Activated naive CD8-positive, alpha-beta T cell treated with anti-CD3 and anti-CD28 coated beads, Interleukin-2, amount 50 U/mL, for 24 hours (primary cell): Measurements from ENCODE around the gene KRCC1.
"Not testable (repeated sequence)": the region's sequence is repeated elsewhere in the genome, so short reads cannot be mapped to it uniquely, and the experiment has no call there.

Source experiments
- ATAC-seq: fragments of 150-1000 bp; cut with Tn5 transposase; one replicate; pipeline ENCODE4 v1.10.0; 2021
- DNase-seq: peaks from one replicate; pipeline ENCODE4 v3.0.0; 2021
- H3K27ac Mint-ChIP-seq: one replicate; pipeline ENCODE4 v1.8.0; 2021; ENCODE audit warnings: mild to moderate bottlenecking, mixed read lengths
- H3K27me3 Mint-ChIP-seq: one replicate; pipeline ENCODE4 v1.8.0; 2021; ENCODE audit warnings: mixed read lengths
- H3K36me3 Mint-ChIP-seq: one replicate; pipeline ENCODE4 v1.8.0; 2021; ENCODE audit warnings: low read depth, mixed read lengths
- H3K4me1 Mint-ChIP-seq: one replicate; pipeline ENCODE4 v1.8.0; 2021; ENCODE audit warnings: mixed read lengths
- H3K4me3 Mint-ChIP-seq: one replicate; pipeline ENCODE4 v1.8.0; 2021; ENCODE audit warnings: mild to moderate bottlenecking, moderate library complexity, mixed read lengths
- H3K9me3 Mint-ChIP-seq: one replicate; pipeline ENCODE4 v1.8.0; 2021; ENCODE audit warnings: mixed read lengths

KRCC1 gene

DNA sequence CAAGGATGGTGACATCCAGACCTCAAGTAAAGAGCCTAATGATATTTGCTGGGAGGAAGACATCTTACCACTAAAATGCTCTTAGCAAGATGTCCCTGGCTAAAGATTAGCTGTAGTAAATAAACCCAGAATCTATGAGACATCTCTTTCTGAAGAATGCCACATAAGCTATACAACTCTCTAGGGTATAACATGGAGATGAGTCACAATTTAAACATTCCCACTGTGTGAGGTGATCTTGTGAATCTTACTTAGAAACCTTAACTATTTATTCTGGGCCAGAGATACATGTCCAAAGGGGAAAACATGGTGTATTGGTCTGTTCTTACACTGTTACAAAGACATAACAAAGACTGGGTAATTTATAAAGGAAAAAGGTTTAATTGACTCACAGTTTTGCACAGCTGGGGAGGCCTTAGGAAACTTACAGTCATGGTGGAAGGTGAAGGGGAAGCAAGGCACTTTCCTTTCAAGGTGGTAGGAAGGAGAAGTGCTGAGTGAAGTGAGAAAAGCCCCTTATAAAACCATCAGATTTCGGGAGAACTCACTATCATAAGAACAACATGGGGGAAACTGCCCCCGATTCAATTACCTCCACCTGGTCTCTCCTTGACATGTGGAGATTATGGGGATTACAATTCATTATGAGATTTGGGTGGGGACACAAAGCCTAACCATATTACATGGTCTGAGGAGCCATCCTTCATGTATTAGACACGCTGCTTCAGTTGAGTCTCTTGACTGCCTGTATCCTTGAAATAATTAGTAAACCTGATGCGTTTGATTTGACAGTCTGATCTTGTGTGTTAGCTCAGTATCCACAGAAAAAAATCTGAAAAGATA lies 17.1 kb downstream of the KRCC1 start:
- Mint-ChIP-seq H3K4me1 (peaks cover 59% of the 10 kb centered on the region), H3K4me3 (no peak overlapping the region), H3K27me3 (no peaks in the 10 kb centered on the region), H3K36me3 (peaks cover 36% of the 10 kb centered on the region), H3K9me3 (peaks cover 22% of the 10 kb centered on the region), H3K27ac (peak overlapping the region; percentile 92)
- ATAC-seq (peak; percentile 93), DNase-seq (no peak)

DNA sequence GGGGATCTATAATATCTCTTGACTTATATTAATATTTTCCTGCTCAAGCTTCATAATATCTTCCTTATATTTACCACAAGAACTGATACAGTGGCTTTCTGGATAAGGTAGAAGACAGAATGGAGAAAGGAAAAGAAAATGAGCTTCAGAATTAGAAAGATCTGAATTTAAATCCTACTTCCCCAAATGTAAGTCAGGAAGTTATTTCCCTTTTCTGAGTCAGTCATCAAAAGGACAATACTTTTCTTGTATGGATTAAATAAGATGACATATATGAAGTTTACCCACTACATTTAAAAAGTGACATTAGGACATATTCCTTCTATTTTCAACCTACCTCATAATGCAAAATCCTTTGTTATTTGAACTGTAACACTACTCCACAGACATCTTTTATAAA lies 19.0 kb downstream of the KRCC1 start:
- Mint-ChIP-seq H3K36me3 (peaks cover 36% of the 10 kb centered on the region), H3K27ac (no peak overlapping the region), H3K9me3 (peaks cover 22% of the 10 kb centered on the region)

DNA sequence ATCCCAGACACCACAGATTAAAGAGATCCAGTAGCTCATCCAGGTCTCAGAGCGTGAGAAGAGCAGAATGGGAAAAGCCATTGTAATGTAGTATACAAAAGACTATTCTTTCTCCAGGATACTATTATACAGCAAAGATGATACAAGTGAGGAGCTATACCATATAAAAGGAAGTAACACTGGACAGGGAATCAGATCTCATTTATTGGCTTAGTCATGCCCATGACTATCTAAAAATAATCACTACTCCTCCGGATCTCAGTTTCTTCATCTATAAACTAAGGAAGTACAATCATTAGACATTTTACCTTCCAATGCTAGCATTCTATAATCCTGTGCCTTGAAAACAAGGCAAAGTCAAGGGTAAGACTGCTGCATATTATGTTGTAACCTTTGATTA lies 19.4 kb downstream of the KRCC1 start:
- DNase-seq (no peak), ATAC-seq (no peak)
- Mint-ChIP-seq H3K4me3 (no peak overlapping the region), H3K9me3 (peaks cover 22% of the 10 kb centered on the region), H3K36me3 (peaks cover 36% of the 10 kb centered on the region), H3K4me1 (peaks cover 45% of the 10 kb centered on the region), H3K27me3 (no peaks in the 10 kb centered on the region), H3K27ac (no peak overlapping the region)

More for the DNA sequence above, 19.0 kb downstream of the KRCC1 start:
- Mint-ChIP-seq H3K27me3 (no peaks in the 10 kb centered on the region), H3K4me3 (no peak overlapping the region), H3K4me1 (peaks cover 49% of the 10 kb centered on the region)
- DNase-seq (no peak), ATAC-seq (no peak)

DNA sequence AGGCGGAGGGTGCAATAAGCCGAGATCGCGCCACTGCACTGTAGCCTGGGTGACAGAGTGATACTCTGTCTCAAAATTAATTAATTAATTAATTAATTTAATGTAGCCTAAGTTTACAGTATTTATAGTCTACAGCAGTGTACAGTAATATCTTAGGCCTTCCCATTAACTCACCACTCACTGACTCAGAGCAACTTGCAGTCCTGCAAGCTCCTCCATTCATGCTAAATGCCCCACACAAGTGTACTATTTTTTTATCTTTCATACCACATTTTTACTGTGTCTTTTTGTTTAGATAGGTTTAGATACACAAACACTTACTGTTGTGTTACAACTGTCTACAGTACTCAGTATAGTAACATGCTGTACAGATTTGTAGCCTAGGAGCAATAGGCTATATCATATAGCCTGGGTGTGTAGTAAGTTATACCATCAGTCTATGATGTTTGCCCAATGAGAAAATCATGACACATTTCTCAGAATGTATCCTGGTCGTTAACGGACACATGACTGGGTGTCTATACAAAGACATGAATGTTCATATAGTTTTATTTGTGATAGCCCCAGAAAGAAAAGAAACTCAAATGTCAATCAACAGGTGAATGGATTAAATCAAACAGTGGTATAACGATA lies 23.4 kb downstream of the KRCC1 start:
- Mint-ChIP-seq H3K27ac (no peak overlapping the region), H3K36me3 (peaks cover 46% of the 10 kb centered on the region), H3K9me3 (peaks cover 12% of the 10 kb centered on the region), H3K27me3 (no peaks in the 10 kb centered on the region), H3K4me3 (no peak overlapping the region), H3K4me1 (peaks cover 36% of the 10 kb centered on the region)
- DNase-seq (no peak), ATAC-seq (no peak)

DNA sequence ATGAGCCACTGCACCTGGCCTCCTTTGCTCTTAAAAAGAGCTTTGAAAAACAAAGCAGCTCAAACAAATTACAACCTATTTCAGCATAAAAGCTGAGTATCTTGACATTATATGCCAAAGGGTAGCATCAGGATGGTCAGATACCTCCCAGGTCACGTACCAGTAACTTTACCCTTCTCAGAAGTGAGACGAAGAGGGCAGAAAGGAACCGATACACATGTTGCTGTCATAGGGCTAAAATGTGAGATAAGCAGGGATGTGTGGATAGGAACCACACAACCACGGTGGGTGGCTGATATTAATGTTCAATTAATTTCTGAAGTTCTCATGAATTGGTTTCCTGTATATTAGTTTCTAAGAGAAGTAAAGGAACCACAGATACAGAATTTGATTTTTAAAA lies 26.7 kb downstream of the KRCC1 start:
- peaks cover 26% of the 10 kb centered on the region for H3K36me3 Mint-ChIP-seq
- DNase-seq = no peak
- ATAC-seq = no peak
- no peak overlapping the region for H3K4me3 Mint-ChIP-seq
- no peaks in the 10 kb centered on the region for H3K9me3 Mint-ChIP-seq
- peak overlapping the region; percentile 22 for H3K27ac Mint-ChIP-seq
- H3K27me3 Mint-ChIP-seq = no peaks in the 10 kb centered on the region
- H3K4me1 Mint-ChIP-seq = peaks cover 23% of the 10 kb centered on the region

DNA sequence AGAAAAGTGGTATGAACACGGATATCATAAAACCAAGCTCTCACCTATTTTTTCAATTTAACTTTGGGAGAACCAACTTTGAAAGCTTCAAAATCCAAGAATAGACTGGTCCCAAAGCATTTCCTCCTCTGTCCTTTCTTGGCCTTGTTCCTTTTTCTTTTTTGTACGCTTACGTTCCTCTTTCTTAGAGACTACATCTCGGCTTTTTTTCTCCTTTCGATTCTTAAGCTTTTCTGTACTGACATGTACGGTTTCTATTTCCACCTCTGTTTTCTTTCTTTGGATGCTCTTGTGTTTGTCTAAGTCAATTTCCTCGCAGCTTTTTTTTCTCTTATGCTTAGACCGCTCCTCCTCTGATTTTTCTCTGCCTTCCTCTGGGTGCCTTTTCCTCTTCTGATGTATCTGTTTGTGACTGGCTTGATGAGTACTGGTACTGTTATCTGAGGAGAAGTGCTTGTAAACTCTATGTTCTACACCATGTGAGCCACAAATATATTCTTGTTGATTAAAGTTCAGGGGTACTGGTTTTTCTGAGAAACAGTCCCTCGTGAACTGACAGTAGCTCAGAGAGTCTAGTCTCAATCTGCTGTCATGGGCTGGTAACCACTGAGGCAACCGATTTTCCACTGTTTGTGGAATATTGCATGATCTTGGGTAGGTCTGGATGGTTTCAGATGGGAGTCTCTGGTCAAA lies 27.7 kb downstream of the KRCC1 start:
- Mint-ChIP-seq H3K27me3 (no peaks in the 10 kb centered on the region), H3K4me1 (peaks cover 23% of the 10 kb centered on the region), H3K36me3 (peaks cover 21% of the 10 kb centered on the region), H3K9me3 (no peaks in the 10 kb centered on the region), H3K27ac (peak overlapping the region; percentile 84), H3K4me3 (peak overlapping the region; percentile 74)
- peak; percentile 91 for ATAC-seq
- no peak for DNase-seq

DNA sequence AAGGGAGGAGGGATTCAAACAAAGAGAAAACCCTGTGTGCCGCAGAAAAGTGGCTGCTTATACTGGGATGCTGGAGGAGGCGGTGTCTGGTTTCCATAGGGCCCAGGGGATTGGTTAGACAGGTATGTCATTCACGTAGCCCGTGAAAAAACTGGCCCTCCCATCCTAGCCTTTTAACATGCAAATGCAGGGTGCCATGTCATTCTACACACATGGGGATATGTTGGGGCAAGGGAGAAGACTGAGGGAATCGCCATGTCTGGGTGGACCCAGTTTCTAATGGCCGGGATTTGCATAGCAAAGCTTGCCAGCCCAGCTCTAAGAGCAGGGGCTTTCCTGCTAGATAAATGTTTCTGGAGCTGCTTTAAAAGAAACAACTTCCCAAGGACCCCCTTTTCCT lies 31.1 kb downstream of the KRCC1 start:
- ATAC-seq (no peak), DNase-seq (no peak)
- Mint-ChIP-seq H3K4me3 (no peak overlapping the region), H3K4me1 (peaks cover 23% of the 10 kb centered on the region), H3K27me3 (no peaks in the 10 kb centered on the region), H3K9me3 (no peaks in the 10 kb centered on the region), H3K36me3 (peaks cover 18% of the 10 kb centered on the region), H3K27ac (no peak overlapping the region)

DNA sequence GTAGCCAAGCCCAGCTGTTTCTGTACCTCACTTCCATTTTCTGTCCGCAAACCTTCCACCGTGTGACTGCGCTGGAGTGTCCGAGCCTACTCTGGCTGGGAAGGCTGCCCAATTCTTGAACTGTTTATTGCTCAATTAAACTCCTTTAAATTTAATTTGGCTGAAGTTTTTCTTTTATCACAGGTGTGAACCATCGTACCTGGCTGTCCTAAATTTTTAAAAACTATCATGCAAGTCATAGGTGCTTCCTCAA lies 33.0 kb downstream of the KRCC1 start:
- Mint-ChIP-seq H3K27me3 (no peaks in the 10 kb centered on the region), H3K9me3 (no peaks in the 10 kb centered on the region), H3K27ac (no peak overlapping the region), H3K4me3 (no peak overlapping the region), H3K4me1 (peaks cover 11% of the 10 kb centered on the region), H3K36me3 (peaks cover 4% of the 10 kb centered on the region)
- ATAC-seq (no peak), DNase-seq (no peak)

DNA sequence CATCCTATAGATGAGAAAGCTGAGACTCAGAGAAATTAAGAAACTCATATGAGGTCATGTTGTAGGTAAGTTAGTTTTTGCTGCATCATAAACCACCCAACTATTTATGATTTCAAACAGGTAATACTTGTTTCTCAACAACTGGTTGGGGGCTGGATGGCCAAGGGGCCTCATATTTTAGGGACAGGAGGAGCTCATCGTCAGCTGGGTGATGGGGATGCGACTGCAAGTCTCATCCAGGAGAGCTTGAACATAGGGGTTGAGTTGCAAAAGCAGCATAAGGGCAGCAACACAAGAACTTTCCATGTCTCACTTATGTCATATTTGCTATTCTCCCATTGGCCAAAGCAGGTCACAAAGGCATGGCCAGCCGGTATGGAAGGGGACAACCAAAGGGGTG lies 35.6 kb downstream of the KRCC1 start:
- no peak for ATAC-seq
- Mint-ChIP-seq H3K9me3 (no peaks in the 10 kb centered on the region), H3K27ac (no peak overlapping the region), H3K4me3 (no peak overlapping the region), H3K4me1 (peaks cover 24% of the 10 kb centered on the region), H3K36me3 (no peaks in the 10 kb centered on the region), H3K27me3 (no peaks in the 10 kb centered on the region)
- DNase-seq = no peak

DNA sequence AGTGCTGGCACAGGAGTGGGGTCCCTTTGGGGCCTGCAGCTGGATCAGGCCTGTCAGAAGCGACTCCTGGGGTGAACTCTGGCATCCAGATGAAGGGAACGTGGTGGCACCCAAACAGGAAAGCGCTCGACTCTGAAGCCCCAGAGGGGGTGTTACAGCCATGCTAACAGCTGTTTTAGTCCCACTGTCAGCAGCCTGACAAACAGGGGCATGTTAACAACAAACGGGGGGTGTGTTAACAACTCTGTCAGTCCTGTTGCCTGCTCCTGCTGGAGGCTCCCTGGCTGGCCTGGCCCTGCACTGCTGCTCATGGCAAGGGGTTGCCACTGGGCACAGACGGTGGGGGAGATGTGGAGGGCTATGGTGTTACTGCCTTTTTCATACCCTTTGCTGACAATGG lies 36.7 kb downstream of the KRCC1 start:
- ATAC-seq (no peak), DNase-seq (no peak)
- Mint-ChIP-seq H3K4me3 (no peak overlapping the region), H3K27me3 (no peaks in the 10 kb centered on the region), H3K36me3 (no peaks in the 10 kb centered on the region), H3K9me3 (no peaks in the 10 kb centered on the region), H3K4me1 (peaks cover 28% of the 10 kb centered on the region), H3K27ac (no peak overlapping the region)

DNA sequence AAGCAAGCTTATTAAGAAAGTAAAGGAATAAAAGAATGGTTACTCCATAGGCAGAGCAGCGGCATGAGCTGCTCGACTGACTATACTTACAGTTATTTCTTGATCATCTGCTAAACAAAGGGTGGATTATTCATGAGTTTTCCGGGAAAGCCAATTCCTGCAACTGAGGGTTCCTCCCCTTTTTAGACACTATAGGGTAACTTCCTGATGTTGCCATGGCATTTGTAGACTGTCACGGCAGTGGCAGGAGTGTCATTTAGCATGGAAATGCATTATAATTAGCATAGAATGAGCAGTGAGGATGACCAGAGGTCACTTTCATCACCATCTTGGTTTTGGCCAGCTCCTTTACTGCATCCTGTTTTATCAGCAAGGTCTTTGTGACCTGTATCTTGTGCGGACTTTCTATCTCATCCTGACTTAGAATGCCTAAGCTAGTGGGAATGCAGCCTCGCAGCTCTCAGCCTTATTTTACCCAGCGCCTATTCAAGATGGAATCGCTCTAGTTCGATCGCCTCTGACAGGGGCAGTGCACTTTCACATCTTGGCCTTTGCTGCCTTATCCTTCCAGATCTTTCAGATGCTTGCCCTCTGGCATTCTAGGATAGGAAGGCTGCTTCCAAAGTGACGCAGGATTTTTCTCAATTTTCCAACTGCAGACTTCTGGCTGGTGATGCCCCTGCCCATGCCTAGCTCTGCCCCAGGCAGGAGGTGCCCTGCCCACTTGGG lies 37.3 kb downstream of the KRCC1 start:
- not testable (repeated sequence) for H3K9me3 Mint-ChIP-seq, H3K36me3 Mint-ChIP-seq, H3K27ac Mint-ChIP-seq, DNase-seq, H3K27me3 Mint-ChIP-seq, ATAC-seq
- Mint-ChIP-seq H3K4me3 (peak overlapping the region; percentile 92), H3K4me1 (peaks cover 28% of the 10 kb centered on the region)

DNA sequence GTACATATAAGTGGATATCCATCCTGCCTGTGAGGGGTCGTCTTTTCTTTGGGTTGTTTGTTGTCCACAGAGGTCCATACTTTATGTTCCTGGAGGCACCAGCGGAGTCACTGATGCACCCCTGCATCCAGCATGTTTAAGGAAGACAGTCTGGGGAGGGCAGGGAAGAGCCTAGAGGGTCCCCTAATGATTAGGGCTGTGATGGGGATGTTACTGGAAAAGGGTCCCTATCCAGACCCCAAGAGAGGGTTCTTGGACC lies 37.9 kb downstream of the KRCC1 start:
- Mint-ChIP-seq H3K27ac (peak overlapping the region; percentile 100), H3K4me3 (peak overlapping the region; percentile 92), H3K4me1 (peaks cover 28% of the 10 kb centered on the region)
- not testable (repeated sequence) for H3K36me3 Mint-ChIP-seq, H3K27me3 Mint-ChIP-seq, H3K9me3 Mint-ChIP-seq, ATAC-seq, DNase-seq

DNA sequence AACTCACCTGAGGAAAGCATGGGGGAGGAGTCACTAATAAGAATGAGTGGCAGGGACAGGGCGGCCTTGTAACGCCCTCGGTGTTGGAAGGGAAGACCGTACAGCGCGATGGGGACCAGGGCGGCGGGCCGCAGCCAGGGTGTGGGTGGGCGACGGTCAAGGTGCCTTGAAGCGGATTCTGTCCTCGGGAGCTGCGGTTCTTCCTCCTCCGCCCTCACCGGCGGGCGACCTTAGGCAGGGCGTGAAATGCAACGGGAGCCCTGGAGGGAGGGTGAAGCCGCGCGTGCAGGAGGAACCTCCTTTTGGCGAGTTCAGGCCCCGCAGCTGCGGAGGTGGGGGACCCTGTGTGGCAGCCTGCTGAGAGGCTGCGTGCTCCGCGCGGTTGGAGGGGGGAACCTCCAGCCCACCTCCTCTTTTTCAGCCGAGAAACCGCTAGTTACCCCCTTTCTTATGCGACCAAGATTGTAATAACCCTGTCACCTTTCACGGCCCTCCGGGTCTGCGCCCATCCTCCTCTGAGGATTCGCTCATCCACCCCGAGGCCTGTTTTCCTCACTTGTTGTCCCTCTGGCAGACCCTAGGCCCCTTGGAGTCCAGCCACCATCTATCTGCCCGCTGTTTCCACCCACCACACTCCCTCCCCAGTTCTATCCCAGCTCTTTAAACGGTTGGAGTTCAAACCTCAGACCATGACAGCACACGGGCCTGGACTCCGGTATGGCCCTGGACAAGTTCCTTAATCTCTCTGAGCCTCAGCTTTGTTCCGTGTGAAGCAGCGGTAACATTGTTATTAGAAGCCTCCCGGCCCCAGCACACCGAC lies 38.4 kb downstream of the KRCC1 start:
- no peaks in the 10 kb centered on the region for H3K27me3 Mint-ChIP-seq
- peak overlapping the region; percentile 100 for H3K27ac Mint-ChIP-seq
- H3K4me1 Mint-ChIP-seq = peaks cover 28% of the 10 kb centered on the region
- ATAC-seq (peak; percentile 42), DNase-seq (peak; percentile 63)
- H3K9me3 Mint-ChIP-seq = no peaks in the 10 kb centered on the region
- H3K36me3 Mint-ChIP-seq = no peaks in the 10 kb centered on the region
- peak overlapping the region; percentile 92 for H3K4me3 Mint-ChIP-seq
